GM18907 (cell line): ENCODE measurements around the gene FHL1.
"Not testable (repeated sequence)": the region's sequence is repeated elsewhere in the genome, so short reads cannot be mapped to it uniquely, and the experiment has no call there.

Experiments used
- ATAC-seq: cut with Tn5 transposase; IDR thresholded peaks from one replicate; pipeline ENCODE4 v1.9.1; 2021; ENCODE audit warnings: mild to moderate bottlenecking, moderate library complexity; ENCODE audit not compliant: unreplicated experiment

The FHL1 gene

GRCh38 chrX:136147315-136147901 is at the start of gene FHL1:
FHL1 (plus strand) TSS chrX:136147533.
- no peak for ATAC-seq

- no peak for ATAC-seq
Observed at GRCh38 chrX:136097871-136098805, 49.2 kb upstream of the FHL1 start.

- ATAC-seq = no peak
Observed at GRCh38 chrX:136104936-136105335, 42.4 kb upstream of the FHL1 start.

GRCh38 chrX:136106920-136107528 is 40.3 kb upstream of the FHL1 start:
- no peak for ATAC-seq

- ATAC-seq = not testable (repeated sequence)
Observed at GRCh38 chrX:136108905-136109304, 38.4 kb upstream of the FHL1 start.

- no peak for ATAC-seq
Observed at GRCh38 chrX:136112286-136112685, 35.0 kb upstream of the FHL1 start.

GRCh38 chrX:136112778-136113177 is 34.6 kb upstream of the FHL1 start:
- ATAC-seq = no peak

GRCh38 chrX:136115126-136115903 is 32.0 kb upstream of the FHL1 start:
- no peak for ATAC-seq

- ATAC-seq = no peak
Observed at GRCh38 chrX:136115904-136116297, 31.4 kb upstream of the FHL1 start.

GRCh38 chrX:136121788-136122187 is 25.5 kb upstream of the FHL1 start:
- ATAC-seq = no peak

- ATAC-seq = no peak
Observed at GRCh38 chrX:136122207-136122606, 25.1 kb upstream of the FHL1 start.

- ATAC-seq = no peak
Observed at GRCh38 chrX:136125106-136125505, 22.2 kb upstream of the FHL1 start.

GRCh38 chrX:136126371-136126770 is 21.0 kb upstream of the FHL1 start:
- no peak for ATAC-seq

GRCh38 chrX:136126872-136127406 is 20.4 kb upstream of the FHL1 start:
- ATAC-seq = no peak

GRCh38 chrX:136128743-136129142 is 18.6 kb upstream of the FHL1 start:
- ATAC-seq = no peak

- no peak for ATAC-seq
Observed at GRCh38 chrX:136130931-136131833, 16.2 kb upstream of the FHL1 start.

GRCh38 chrX:136138939-136139338 is 8.4 kb upstream of the FHL1 start:
- ATAC-seq = no peak

GRCh38 chrX:136141569-136141968 is 5.8 kb upstream of the FHL1 start:
- no peak for ATAC-seq

GRCh38 chrX:136142592-136142991 is 4.7 kb upstream of the FHL1 start:
- ATAC-seq = no peak

- no peak for ATAC-seq
Observed at GRCh38 chrX:136143711-136144110, 3.6 kb upstream of the FHL1 start.
